AG04449 (cell line): ENCODE results near the gene PLCL1.

Experiments
- CTCF ChIA-PET: fragments of 350-600 bp; formaldehyde crosslinking; extraction: SDS; loops from one replicate; lab custom pipeline; 2021; ENCODE audit warnings: antibody characterized with exemption; lab: Yijun Ruan, JAX
- POLR2A ChIA-PET: fragments of 400-600, 350-600 bp; formaldehyde crosslinking; extraction: SDS; loops from one replicate; lab custom pipeline; 2020; ENCODE audit warnings: antibody characterized with exemption, inconsistent platforms; lab: Yijun Ruan, JAX
- DNase-seq: peaks from one replicate; pipeline ENCODE4 v3.0.0-alpha.2; 2010; ENCODE audit warnings: low read depth, low spot score
- H3K4me3 ChIP-seq: 2 replicates; pipeline ENCODE4 v1.5.1; 2011; ENCODE audit warnings: low read depth, mild to moderate bottlenecking, control low read depth, low read length
- TF ChIP-seq, protein P1 (sequence below): IDR thresholded peaks from one replicate; pipeline ENCODE4 v1.5.1; 2011; ENCODE audit warnings: mild to moderate bottlenecking, moderate library complexity, low read length, control low read depth, inconsistent platforms; ENCODE audit not compliant: insufficient read depth; ENCODE audit errors: missing control alignments

PLCL1 gene

DNA sequence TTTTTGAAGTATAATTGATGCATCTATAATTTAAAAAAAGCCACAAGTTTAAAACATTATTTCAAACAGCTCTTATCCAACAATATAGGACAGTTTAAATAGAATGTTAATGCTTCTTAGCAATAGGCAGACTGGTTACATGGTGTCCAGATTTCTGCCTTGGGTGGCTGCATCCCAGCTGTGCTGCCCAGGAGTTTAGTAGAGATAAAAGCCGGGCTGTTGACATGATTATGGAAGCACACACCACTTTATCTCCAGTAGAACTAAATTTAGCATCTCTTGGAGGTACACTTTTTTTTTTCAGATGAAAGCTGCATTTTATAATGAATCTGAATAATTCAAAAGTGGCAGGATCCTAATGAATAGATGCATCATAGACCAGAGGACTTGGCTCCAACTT, 309.7 kb downstream of the PLCL1 start:
- H3K4me3 ChIP-seq, result no peak overlapping the region
- TF ChIP-seq, protein P1, sequence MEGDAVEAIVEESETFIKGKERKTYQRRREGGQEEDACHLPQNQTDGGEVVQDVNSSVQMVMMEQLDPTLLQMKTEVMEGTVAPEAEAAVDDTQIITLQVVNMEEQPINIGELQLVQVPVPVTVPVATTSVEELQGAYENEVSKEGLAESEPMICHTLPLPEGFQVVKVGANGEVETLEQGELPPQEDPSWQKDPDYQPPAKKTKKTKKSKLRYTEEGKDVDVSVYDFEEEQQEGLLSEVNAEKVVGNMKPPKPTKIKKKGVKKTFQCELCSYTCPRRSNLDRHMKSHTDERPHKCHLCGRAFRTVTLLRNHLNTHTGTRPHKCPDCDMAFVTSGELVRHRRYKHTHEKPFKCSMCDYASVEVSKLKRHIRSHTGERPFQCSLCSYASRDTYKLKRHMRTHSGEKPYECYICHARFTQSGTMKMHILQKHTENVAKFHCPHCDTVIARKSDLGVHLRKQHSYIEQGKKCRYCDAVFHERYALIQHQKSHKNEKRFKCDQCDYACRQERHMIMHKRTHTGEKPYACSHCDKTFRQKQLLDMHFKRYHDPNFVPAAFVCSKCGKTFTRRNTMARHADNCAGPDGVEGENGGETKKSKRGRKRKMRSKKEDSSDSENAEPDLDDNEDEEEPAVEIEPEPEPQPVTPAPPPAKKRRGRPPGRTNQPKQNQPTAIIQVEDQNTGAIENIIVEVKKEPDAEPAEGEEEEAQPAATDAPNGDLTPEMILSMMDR, result no peak
- no peak for DNase-seq
- CTCF ChIA-PET, result no interaction called here
- POLR2A ChIA-PET, result no interaction called here

DNA sequence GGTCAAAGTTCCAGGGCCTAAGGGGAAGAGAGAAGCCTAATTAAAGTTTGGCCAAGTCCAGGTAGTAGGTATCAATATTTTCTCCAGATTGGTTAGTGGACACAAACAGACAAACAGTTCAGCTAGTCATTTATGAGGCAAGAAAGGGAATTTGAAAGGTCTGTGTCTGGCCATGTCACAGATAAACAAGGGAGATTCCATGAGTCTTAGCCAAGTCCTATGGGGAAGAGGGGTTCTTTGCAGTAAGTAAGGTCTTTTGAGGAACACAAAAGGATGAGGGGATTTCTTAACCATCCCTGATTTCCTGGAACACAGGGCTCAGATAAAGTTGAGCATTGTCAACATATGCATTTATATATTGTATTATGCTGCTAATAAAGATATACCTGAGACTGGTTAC, 310.8 kb downstream of the PLCL1 start:
- no peak overlapping the region for H3K4me3 ChIP-seq
- TF ChIP-seq, protein P1, result no peak
- POLR2A ChIA-PET, result no interaction called here
- no peak for DNase-seq
- CTCF ChIA-PET, result no interaction called here

DNA sequence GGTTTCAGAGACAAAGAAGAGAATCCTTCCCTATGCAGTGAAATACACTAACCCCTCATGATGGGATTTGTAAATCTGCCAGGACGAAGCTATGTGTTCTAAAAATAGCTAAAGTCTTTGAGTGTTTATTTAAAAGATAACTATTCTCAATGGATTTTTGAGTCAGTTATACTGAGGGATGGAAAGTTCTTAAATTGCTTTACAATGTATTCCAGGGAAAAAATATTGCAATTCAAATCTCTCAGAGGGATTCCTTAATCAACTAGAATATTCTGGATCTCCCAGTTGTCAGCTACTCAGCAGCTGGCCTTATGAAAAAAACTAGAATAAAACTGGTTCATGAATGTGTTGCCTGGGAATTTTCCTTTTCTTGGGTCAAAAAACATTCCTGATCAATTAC, 312.4 kb downstream of the PLCL1 start:
- CTCF ChIA-PET, result interaction anchor here (1.6 to 3.2 kb wide), 2 partner anchors 10 to 178 kb away, joined by 3 to 9 read pairs; no protein-coding TSS in a partner anchor
- no peak for DNase-seq
- POLR2A ChIA-PET, result no interaction called here
- TF ChIP-seq, protein P1, result no peak
- no peak overlapping the region for H3K4me3 ChIP-seq

DNA sequence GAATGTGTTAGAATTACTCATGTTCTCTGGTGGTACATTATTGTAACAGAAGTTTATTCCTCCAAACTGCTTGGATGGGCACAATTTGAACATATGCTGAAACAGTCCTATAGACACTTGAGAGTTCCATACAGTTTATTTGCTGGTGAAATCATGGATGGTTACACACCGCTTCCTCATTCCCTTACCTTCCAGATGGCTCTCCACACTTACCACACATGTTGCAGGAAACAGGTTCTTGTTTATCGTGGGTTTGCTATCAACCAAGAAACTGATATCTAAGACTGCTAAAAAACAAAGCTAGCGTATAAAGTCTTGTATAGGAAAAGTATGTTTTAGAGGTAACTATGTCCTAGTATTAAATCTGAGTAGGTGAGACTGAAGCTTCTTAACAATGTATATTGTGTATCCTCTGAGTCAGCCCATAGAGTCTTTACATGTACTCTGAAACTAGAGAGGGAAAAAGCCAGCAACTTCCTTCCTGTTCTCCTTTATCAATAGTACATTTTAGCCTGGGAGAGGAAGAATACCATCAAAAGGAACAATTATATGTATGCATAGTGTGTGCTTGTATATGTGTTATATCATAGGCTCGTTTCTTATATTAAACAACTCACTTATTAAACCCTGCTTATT, 313.1 kb downstream of the PLCL1 start:
- no peak for DNase-seq
- H3K4me3 ChIP-seq, result no peak overlapping the region
- TF ChIP-seq, protein P1, result no peak
- ChIA-PET CTCF (interaction anchor here (1.6 to 3.2 kb wide), 2 partner anchors 10 to 177 kb away, joined by 3 to 9 read pairs; no protein-coding TSS in a partner anchor), POLR2A (no interaction called here)

DNA sequence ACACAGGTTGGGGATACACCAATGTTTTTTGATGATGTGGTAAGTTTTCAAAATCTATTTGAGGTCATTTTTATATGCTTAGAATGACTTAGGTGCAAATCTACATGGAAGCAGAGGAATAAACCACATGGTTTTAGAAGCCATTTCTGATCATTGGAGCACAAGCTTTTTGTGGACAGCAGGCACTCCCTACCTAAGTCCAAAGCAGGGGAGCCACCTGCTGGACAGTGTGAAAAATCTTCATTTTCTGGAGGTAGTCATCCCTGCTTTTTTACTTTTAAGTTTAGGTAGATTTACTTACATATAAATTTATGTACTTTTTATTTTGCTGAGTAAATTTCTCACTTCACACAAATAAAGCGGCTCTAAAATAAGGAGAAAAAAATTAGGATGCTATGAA, 323.2 kb downstream of the PLCL1 start:
- CTCF ChIA-PET, result interaction anchor here (0.8 to 7.4 kb wide), 19 partner anchors 8 to 611 kb away, joined by 3 to 42 read pairs (median 6); partner anchors contain the start of gene PLCL1
- DNase-seq, result no peak
- POLR2A ChIA-PET, result no interaction called here

DNA sequence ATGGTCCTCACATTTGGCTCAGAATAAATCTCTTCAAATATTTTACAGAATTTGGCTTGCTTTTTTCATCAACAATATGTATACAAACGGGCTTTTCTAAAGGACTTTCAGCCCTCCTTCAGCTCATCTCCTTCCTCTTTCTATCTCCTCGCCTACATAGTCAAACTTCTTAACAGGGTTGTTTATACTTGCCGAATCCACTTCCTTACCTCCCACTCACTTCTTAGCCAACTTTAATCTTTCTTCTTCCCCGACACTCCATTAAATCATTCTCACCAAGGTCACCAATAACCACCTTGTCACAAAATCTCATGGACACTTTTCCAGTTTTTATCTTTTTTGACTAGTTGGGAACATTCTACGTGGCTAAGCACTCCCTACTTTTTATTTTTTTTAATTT, 325.2 kb downstream of the PLCL1 start:
- no peak overlapping the region for H3K4me3 ChIP-seq
- ChIA-PET POLR2A (no interaction called here), CTCF (interaction anchor here (3.3 to 7.4 kb wide), 2 partner anchors 324 to 330 kb away, joined by 38 to 42 read pairs; partner anchors contain the start of gene PLCL1)
- TF ChIP-seq, protein P1, result no peak
- DNase-seq, result no peak

More for the DNA sequence above, 323.2 kb downstream of the PLCL1 start:
- H3K4me3 ChIP-seq, result no peak overlapping the region
- TF ChIP-seq, protein P1, result peak; percentile 64
